HepG2 (cell line): Measurements from ENCODE around the gene ADAM10. TPM values are rescaled to one million over a fixed set of nuclear protein-coding genes. Genes with fewer than 3 reads are reported as not detected.

Experiments used
- ATAC-seq: fragments of 200-7000 bp; cut with Tn5 transposase; 3 replicates; pipeline ENCODE4 v1.9.1; 2020; ENCODE audit warnings: mild to moderate bottlenecking, moderate library complexity
- BruUV-seq: library from RNA; stranded (reverse); fragments of 400-500 nt; replicated peaks from 2 replicates; lab custom pipeline; 2021; lab: Mats Ljungman, UMichigan
- CTCF ChIA-PET: fragments of 300-600 bp; formaldehyde crosslinking; extraction: SDS; loops from one replicate; lab custom pipeline; 2021; ENCODE audit warnings: low total read pairs, inconsistent platforms, low intra/inter-chr PET ratio; lab: Yijun Ruan, JAX
- POLR2A ChIA-PET: fragments of 350-600 bp; sonication (Branson Sonifier 250); formaldehyde crosslinking; loops from one replicate; lab custom pipeline; 2020; ENCODE audit warnings: antibody characterized with exemption, inconsistent platforms; lab: Yijun Ruan, JAX
- DNase-seq: peaks from one replicate; pipeline ENCODE4 v3.0.0-alpha.2; 2015; ENCODE audit warnings: low spot score
- FAIRE-seq: peaks from 3 replicates; lab custom pipeline; 2011; peaks lifted over from hg19 to GRCh38; lab: Jason Lieb, UNC
- H2AFZ ChIP-seq: one replicate; pipeline ENCODE4 v1.6.1; 2011; ENCODE audit warnings: low read length, inconsistent platforms
- H3K27ac ChIP-seq: fragments of 300-600 bp; 3 replicates; pipeline ENCODE4 v1.8.0; 2011; ENCODE audit warnings: mixed run types, mild to moderate bottlenecking, mixed read lengths, low read length, inconsistent platforms; ENCODE audit not compliant: insufficient read depth; ENCODE audit errors: extremely low read length
- H3K27me3 ChIP-seq, 2 experiments: fragments of 200-600 bp in 1 of 2; 2 replicates in 1 of 2; 3 replicates in 1 of 2; pipeline versions ENCODE4 v1.6.0 to v1.8.0; 2011; ENCODE audit warnings: low read length in 2 of 2, mild to moderate bottlenecking in 2 of 2, moderate library complexity in 2 of 2, inconsistent platforms in 1 of 2; ENCODE audit not compliant: insufficient read depth in 2 of 2, control insufficient read depth in 1 of 2
- H3K36me3 ChIP-seq, 2 experiments: fragments of 200-600 bp in 1 of 2; replicated peaks in 1 of 2; 2 replicates in 1 of 2; 3 replicates in 1 of 2; pipeline versions ENCODE4 v1.5.1 to v1.8.0; 2011; ENCODE audit warnings: low read length in 2 of 2, inconsistent platforms in 1 of 2; ENCODE audit not compliant: insufficient read depth in 2 of 2, control insufficient read depth in 1 of 2
- H3K4me1 ChIP-seq: 2 replicates; pipeline ENCODE4 v1.5.1; 2012; ENCODE audit warnings: low read length, inconsistent platforms; ENCODE audit not compliant: insufficient read depth
- H3K4me2 ChIP-seq: 2 replicates; pipeline ENCODE4 v1.6.0; 2011; ENCODE audit warnings: low read depth, low read length, inconsistent platforms
- H3K4me3 ChIP-seq, 3 experiments: fragments of 200-600 bp in 1 of 3; sonication (generic), shearing (Covaris generic) in 1 of 3; replicated peaks in 1 of 3; 2 replicates each; pipeline ENCODE4 v1.5.1; 2011 to 2016; ENCODE audit warnings: low read length in 3 of 3, inconsistent platforms in 2 of 3, low read depth in 2 of 3, mild to moderate bottlenecking in 2 of 3, control low read depth in 1 of 3, mixed read lengths in 1 of 3; ENCODE audit not compliant: insufficient read depth in 1 of 3
- H3K79me2 ChIP-seq: one replicate; pipeline ENCODE4 v1.6.1; 2011; ENCODE audit warnings: low read length, inconsistent platforms; ENCODE audit not compliant: insufficient read depth
- H3K9ac ChIP-seq: 2 replicates; pipeline ENCODE4 v1.6.0; 2011; ENCODE audit warnings: mild to moderate bottlenecking, low read depth, low read length, inconsistent platforms; ENCODE audit not compliant: insufficient read depth
- H3K9me3 ChIP-seq: 2 replicates; pipeline ENCODE4 v1.5.1; 2012; ENCODE audit warnings: mild to moderate bottlenecking, low read length
- H4K20me1 ChIP-seq: 2 replicates; pipeline ENCODE4 v1.6.0; 2011; ENCODE audit warnings: inconsistent platforms, mild to moderate bottlenecking, low read length, moderate library complexity; ENCODE audit not compliant: insufficient read depth
- CEBPB ChIP-seq: IDR thresholded peaks from 2 replicates; pipeline ENCODE4 v1.6.1; 2011; ENCODE audit warnings: low read depth, low read length, improper control_type of control experiment, borderline replicate concordance
- NFE2L1 ChIP-seq: sonication (generic); formaldehyde crosslinking; IDR thresholded peaks from 2 replicates; pipeline ENCODE4 v1.4.0; 2020; ENCODE audit warnings: missing genetic modification reagents, mild to moderate bottlenecking, borderline replicate concordance
- TBX2 ChIP-seq: sonication (generic); formaldehyde crosslinking; IDR thresholded peaks from 2 replicates; pipeline ENCODE4 v1.5.0; 2020; ENCODE audit warnings: missing genetic modification reagents, mild to moderate bottlenecking, borderline replicate concordance
- TEAD3 ChIP-seq: optimal IDR thresholded peaks from 2 replicates; pipeline ENCODE3; 2016; ENCODE audit warnings: borderline replicate concordance
- TP53 ChIP-seq: sonication (generic); formaldehyde crosslinking; conservative IDR thresholded peaks from 2 replicates; pipeline ENCODE4 v1.4.0; 2020; ENCODE audit warnings: missing genetic modification reagents
- ZNF24 ChIP-seq: fragments of 450-650 bp; IDR thresholded peaks from 2 replicates; pipeline ENCODE4 v1.6.1; 2017; ENCODE audit warnings: antibody characterized with exemption, mild to moderate bottlenecking
- WGBS: methylation state at CpG from one replicate; pipeline ENCODE4 v1.1.6; 2017; ENCODE audit warnings: low lambda C conversion rate; 5-methylcytosine and 5-hydroxymethylcytosine counted together
- in situ Hi-C: cut with HindIII; loops from 2 replicates; pipeline ENCODE4 v1.10.0; 2017; ENCODE audit warnings: low pct_unique_long_range_greater_than_20kb; ENCODE audit not compliant: extremely low pct_ligation_motif_present
- intact Hi-C: fragments of 100-400 bp; cut with micrococcal nuclease; formaldehyde crosslinking; loops from one replicate; pipeline ENCODE4 v1.10.0; 2022; ENCODE audit not compliant: unreplicated experiment
- polyA plus RNA-seq, 8 experiments: library from polyadenylated mRNA; depleted of rRNA in 3 of 8; stranded (reverse) in 7 of 8; unstranded in 1 of 8; fragments of >200 nt; fragmentation: Illumina TruSeq in 4 of 8; extraction: Trizol in 4 of 8; gene quantifications; 2 replicates each; pipeline versions ENCODE4 v1.2.1 to v1.2.3, GENCODE V29; 2011 to 2016; ENCODE audit warnings: low read depth in 4 of 8, missing spikeins in 1 of 8, mixed read lengths in 1 of 8; ENCODE audit not compliant: insufficient read depth in 1 of 8
- total RNA-seq, 5 experiments: library from RNA; depleted of rRNA; stranded (reverse); fragments of >200 nt; fragmentation: Illumina TruSeq; extraction: Trizol; gene quantifications; 2 replicates each; pipeline ENCODE4 v1.2.3, GENCODE V29; 2016; ENCODE audit warnings: low read depth in 1 of 5

The ADAM10 gene
- total and polyA plus RNA-seq, 2 of the 13 experiments (the other 11 are each of a cell fraction or from before 2014, with no cell fraction given): 92.7 to 125 TPM

- H3K9ac ChIP-seq: no peak overlapping the region
- no peaks in the 10 kb centered on the region for H4K20me1 ChIP-seq
- H2AFZ ChIP-seq: no peak overlapping the region
- H3K4me3 ChIP-seq: no peak overlapping the region
- H3K79me2 ChIP-seq: peaks cover 57% of the 10 kb centered on the region
- intact Hi-C loops (no loop called here), in situ Hi-C loops (no loop called here)
- ATAC-seq (no peak), FAIRE-seq (no peak), DNase-seq (no peak)
- 0 out of 2 replicates have a peak, but pooled peaks cover 6% of the 10 kb centered on the region for H3K4me1 ChIP-seq
- peaks cover 4 to 23% of the 10 kb centered on the region in 2 experiments; a peak in 3 of 5 replicates for H3K36me3 ChIP-seq
- WGBS: 96% methylated on average over 4 of the region's 4 CpGs
- CTCF ChIA-PET: no interaction called here
- no TSS peak for BruUV-seq
- no peak overlapping the region for H3K27ac ChIP-seq
- POLR2A ChIA-PET: no interaction called here
- TF ChIP-seq TBX2 (no peak), ZNF24 (no peak)
- TF ChIP-seq, all 625 proteins: peak for 0
- no peaks in the 10 kb centered on the region for H3K27me3 ChIP-seq
- H3K9me3 ChIP-seq: peaks cover 8% of the 10 kb centered on the region
- no peak overlapping the region for H3K4me2 ChIP-seq
These were observed 45.9 kb downstream of the ADAM10 start for GRCh38 chr15:58703610-58704009.

DNA sequence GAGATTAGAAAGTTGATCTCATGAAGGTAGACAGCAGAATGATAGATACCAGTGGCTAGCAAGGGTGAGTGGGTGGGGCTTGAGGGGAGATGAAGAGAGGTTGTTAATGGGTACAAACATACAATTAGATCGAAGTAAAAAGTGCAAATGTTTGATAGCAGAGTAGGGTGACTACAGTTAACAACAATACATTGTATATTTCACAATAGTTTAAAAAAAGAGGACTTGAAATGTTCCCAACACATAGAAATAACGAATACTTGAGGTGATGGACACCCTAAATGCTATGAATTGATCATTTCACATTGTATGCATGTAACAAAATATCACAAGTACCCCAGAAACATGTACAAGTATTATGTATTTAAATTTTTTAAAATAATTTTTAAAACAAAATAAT lies 47.3 kb downstream of the ADAM10 start:
- Histone ChIP-seq H3K9ac (no peak overlapping the region), H2AFZ (no peak overlapping the region), H3K27me3 (no peaks in the 10 kb centered on the region), H3K79me2 (peaks cover 63% of the 10 kb centered on the region), H3K4me1 (0 out of 2 replicates have a peak, but pooled peaks cover 6% of the 10 kb centered on the region), H4K20me1 (0 out of 2 replicates have a peak, but pooled peaks cover 3% of the 10 kb centered on the region), H3K4me3 (no peak overlapping the region), H3K9me3 (peaks cover 8% of the 10 kb centered on the region), H3K27ac (no peak overlapping the region), H3K36me3 (peaks cover 2 to 16% of the 10 kb centered on the region in 2 experiments; a peak in 3 of 5 replicates), H3K4me2 (no peak overlapping the region)
- in situ Hi-C loops: no loop called here
- FAIRE-seq: no peak
- no TSS peak for BruUV-seq
- DNase-seq: no peak
- ChIA-PET POLR2A (no interaction called here), CTCF (no interaction called here)
- intact Hi-C loops: no loop called here
- ATAC-seq: no peak
- TF ChIP-seq TP53 (CRISPR knock-in tag): no peak
- no peak for TF ChIP-seq NFE2L1 (CRISPR knock-in tag)
- no peak for TF ChIP-seq TEAD3 (CRISPR knock-in tag)
- TF ChIP-seq CEBPB: peak; percentile 16; the same call in 1 of the 2 replicates
- 94% methylated on average over 2 of the region's 2 CpGs for WGBS
